ENCODE results near the gene CACNB1. TPM values are rescaled to one million over a fixed set of nuclear protein-coding genes. Genes with fewer than 3 reads are reported as not detected.
A peak's percentile ranks its signal among the peaks of the same experiment; 100 is the strongest.

The CACNB1 gene
- total and polyA plus RNA-seq, 2 of the 13 experiments (the other 11 are each of a cell fraction or from before 2014, with no cell fraction given), result 0.75 to 1.5 TPM

GRCh38 chr17:39158623-39159022 lies 38.8 kb downstream of the CACNB1 start (continued):
- TF ChIP-seq, protein P1, sequence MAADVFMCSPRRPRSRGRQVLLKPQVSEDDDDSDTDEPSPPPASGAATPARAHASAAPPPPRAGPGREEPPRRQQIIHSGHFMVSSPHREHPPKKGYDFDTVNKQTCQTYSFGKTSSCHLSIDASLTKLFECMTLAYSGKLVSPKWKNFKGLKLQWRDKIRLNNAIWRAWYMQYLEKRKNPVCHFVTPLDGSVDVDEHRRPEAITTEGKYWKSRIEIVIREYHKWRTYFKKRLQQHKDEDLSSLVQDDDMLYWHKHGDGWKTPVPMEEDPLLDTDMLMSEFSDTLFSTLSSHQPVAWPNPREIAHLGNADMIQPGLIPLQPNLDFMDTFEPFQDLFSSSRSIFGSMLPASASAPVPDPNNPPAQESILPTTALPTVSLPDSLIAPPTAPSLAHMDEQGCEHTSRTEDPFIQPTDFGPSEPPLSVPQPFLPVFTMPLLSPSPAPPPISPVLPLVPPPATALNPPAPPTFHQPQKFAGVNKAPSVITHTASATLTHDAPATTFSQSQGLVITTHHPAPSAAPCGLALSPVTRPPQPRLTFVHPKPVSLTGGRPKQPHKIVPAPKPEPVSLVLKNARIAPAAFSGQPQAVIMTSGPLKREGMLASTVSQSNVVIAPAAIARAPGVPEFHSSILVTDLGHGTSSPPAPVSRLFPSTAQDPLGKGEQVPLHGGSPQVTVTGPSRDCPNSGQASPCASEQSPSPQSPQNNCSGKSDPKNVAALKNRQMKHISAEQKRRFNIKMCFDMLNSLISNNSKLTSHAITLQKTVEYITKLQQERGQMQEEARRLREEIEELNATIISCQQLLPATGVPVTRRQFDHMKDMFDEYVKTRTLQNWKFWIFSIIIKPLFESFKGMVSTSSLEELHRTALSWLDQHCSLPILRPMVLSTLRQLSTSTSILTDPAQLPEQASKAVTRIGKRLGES (CRISPR knock-in tag; IDR thresholded peaks at IDR 0.05; ENCODE audit: borderline replicate concordance), result no peak
- no peak for TF ChIP-seq LCORL (IDR thresholded peaks at IDR 0.05)
- no peak for TF ChIP-seq LCORL (CRISPR knock-in tag; IDR thresholded peaks at IDR 0.05)
- TF ChIP-seq TCF7L2 (IDR thresholded peaks at IDR 0.05; ENCODE audit: low read depth, low read length), result no peak
- no peak for TF ChIP-seq HNRNPUL1 (IDR thresholded peaks at IDR 0.05; ENCODE audit: low read depth, low read length)

DNA sequence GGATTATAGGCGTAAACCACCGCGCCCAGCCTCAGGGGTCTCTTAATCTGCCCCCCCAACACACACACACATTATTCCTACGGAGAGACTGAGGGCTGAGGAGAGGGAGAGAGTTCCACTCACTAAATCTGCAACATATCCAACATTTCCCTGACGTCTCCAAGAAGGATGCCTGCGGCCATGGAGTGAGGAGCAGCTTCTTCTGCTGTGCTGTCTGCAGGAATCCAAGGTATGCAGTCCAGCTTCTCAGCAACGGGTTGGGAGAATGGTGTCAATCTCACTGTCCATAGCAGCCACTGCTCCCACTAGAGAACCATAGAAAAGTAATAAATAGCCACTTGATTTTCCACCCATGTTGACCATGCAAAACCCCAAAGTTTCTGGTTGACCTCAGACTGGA lies 41.0 kb downstream of the CACNB1 start:
- ATAC-seq, result no peak
- 59% methylated on average over 7 of the region's 7 CpGs for WGBS (ENCODE audit: low lambda C conversion rate)

More for the DNA sequence above, 41.0 kb downstream of the CACNB1 start:
- intact Hi-C loops (cut with micrococcal nuclease; ENCODE audit: unreplicated experiment), result loop anchor here (10.0 kb wide), 1 partner anchor 242 kb away; no protein-coding TSS in a partner anchor
- no peaks in the 10 kb centered on the region for H3K9me3 ChIP-seq (ENCODE audit: low read length)
- no peak overlapping the region for H3K27ac ChIP-seq (ENCODE audit: extremely low read length, insufficient read depth, low read length)
- peak overlapping the region; percentile 97 for H3K4me2 ChIP-seq (ENCODE audit: low read depth, low read length)
- POLR2A ChIA-PET, result no interaction called here
- CTCF ChIA-PET (ENCODE audit: low intra/inter-chr PET ratio, low total read pairs), result no interaction called here
- 0 out of 2 replicates have a peak, but pooled peaks cover 2% of the 10 kb centered on the region for H4K20me1 ChIP-seq (ENCODE audit: insufficient read depth, low read length)
- FAIRE-seq (no peak), DNase-seq (ENCODE audit: low spot score) (no peak)
- BruUV-seq (replicated peaks), result no TSS peak
- H3K4me3 ChIP-seq (replicated peaks in 1 of 3; ENCODE audit: insufficient read depth in 1 of 3, low read depth in 2 of 3, low read length in 3 of 3), result peak overlapping the region in 1 of 3 experiments; percentile 17; a peak in 1 of 6 replicates
- in situ Hi-C loops (cut with HindIII; ENCODE audit: extremely low pct_ligation_motif_present, low pct_unique_long_range_greater_than_20kb), result loop anchor here (25.0 kb wide), 1 partner anchor 394 kb away; the partner anchor contains the start of gene PSMB3
- no peaks in the 10 kb centered on the region for H3K79me2 ChIP-seq (ENCODE audit: insufficient read depth, low read length)
- no peak overlapping the region for H3K9ac ChIP-seq (ENCODE audit: insufficient read depth, low read depth, low read length)
- peaks cover 2 to 15% of the 10 kb centered on the region in 2 experiments for H3K27me3 ChIP-seq (ENCODE audit: control insufficient read depth in 1 of 2, insufficient read depth in 2 of 2, low read length in 2 of 2)
- no peak for TF ChIP-seq STAG1 (CRISPR knock-in tag; IDR thresholded peaks at IDR 0.05)
- TF ChIP-seq, protein P2, sequence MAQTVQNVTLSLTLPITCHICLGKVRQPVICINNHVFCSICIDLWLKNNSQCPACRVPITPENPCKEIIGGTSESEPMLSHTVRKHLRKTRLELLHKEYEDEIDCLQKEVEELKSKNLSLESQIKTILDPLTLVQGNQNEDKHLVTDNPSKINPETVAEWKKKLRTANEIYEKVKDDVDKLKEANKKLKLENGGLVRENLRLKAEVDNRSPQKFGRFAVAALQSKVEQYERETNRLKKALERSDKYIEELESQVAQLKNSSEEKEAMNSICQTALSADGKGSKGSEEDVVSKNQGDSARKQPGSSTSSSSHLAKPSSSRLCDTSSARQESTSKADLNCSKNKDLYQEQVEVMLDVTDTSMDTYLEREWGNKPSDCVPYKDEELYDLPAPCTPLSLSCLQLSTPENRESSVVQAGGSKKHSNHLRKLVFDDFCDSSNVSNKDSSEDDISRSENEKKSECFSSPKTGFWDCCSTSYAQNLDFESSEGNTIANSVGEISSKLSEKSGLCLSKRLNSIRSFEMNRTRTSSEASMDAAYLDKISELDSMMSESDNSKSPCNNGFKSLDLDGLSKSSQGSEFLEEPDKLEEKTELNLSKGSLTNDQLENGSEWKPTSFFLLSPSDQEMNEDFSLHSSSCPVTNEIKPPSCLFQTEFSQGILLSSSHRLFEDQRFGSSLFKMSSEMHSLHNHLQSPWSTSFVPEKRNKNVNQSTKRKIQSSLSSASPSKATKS (CRISPR knock-in tag; IDR thresholded peaks at IDR 0.05), result no peak
- TF ChIP-seq, protein P3, sequence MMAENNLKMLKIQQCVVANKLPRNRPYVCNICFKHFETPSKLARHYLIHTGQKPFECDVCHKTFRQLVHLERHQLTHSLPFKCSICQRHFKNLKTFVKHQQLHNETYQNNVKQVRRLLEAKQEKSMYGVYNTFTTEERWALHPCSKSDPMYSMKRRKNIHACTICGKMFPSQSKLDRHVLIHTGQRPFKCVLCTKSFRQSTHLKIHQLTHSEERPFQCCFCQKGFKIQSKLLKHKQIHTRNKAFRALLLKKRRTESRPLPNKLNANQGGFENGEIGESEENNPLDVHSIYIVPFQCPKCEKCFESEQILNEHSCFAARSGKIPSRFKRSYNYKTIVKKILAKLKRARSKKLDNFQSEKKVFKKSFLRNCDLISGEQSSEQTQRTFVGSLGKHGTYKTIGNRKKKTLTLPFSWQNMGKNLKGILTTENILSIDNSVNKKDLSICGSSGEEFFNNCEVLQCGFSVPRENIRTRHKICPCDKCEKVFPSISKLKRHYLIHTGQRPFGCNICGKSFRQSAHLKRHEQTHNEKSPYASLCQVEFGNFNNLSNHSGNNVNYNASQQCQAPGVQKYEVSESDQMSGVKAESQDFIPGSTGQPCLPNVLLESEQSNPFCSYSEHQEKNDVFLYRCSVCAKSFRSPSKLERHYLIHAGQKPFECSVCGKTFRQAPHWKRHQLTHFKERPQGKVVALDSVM (CRISPR knock-in tag; IDR thresholded peaks at IDR 0.05), result peak; percentile 69; the same call in 1 of the 2 replicates
- TF ChIP-seq, protein P4, sequence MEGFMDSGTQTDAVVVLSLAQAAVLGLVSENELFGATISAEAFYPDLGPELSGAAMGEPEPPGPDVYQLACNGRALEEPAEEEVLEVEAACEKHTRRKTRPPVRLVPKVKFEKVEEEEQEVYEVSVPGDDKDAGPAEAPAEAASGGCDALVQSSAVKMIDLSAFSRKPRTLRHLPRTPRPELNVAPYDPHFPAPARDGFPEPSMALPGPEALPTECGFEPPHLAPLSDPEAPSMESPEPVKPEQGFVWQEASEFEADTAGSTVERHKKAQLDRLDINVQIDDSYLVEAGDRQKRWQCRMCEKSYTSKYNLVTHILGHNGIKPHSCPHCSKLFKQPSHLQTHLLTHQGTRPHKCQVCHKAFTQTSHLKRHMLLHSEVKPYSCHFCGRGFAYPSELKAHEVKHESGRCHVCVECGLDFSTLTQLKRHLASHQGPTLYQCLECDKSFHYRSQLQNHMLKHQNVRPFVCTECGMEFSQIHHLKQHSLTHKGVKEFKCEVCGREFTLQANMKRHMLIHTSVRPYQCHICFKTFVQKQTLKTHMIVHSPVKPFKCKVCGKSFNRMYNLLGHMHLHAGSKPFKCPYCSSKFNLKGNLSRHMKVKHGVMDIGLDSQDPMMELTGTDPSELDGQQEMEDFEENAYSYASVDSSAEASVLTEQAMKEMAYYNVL (CRISPR knock-in tag; IDR thresholded peaks at IDR 0.05; ENCODE audit: borderline replicate concordance), result no peak
- H3K4me1 ChIP-seq (ENCODE audit: insufficient read depth, low read length), result peaks cover 41% of the 10 kb centered on the region
- no peak overlapping the region for H2AFZ ChIP-seq (ENCODE audit: low read length)
- no peaks in the 10 kb centered on the region for H3K36me3 ChIP-seq (replicated peaks in 1 of 2; ENCODE audit: control insufficient read depth in 1 of 2, insufficient read depth in 2 of 2, low read length in 2 of 2)
